Prostate gland (tissue), 2 donors: ENCODE results near the gene PAX1. TPM values are rescaled to one million over a fixed set of nuclear protein-coding genes. Genes with fewer than 3 reads are reported as not detected.

Source experiments
- DNase-seq: peaks from one replicate; pipeline ENCODE4 v3.0.0-alpha.2; 2019; ENCODE audit warnings: low spot score
- H3K27ac ChIP-seq, 2 donors: fragments of 200-600 bp; sonication (generic); 2 replicates each; pipeline ENCODE4 v1.5.1; 2017 to 2019
- H3K27me3 ChIP-seq: fragments of 200-600 bp; sonication (generic); replicated peaks from 2 replicates; pipeline ENCODE4 v1.5.1; 2019; ENCODE audit not compliant: insufficient read depth
- H3K36me3 ChIP-seq, 2 donors: fragments of 200-600 bp; sonication (generic); 1 replicate in 1 of 2; 2 replicates in 1 of 2; pipeline versions ENCODE4 v1.5.1 to v1.8.1; 2017 to 2019
- H3K4me1 ChIP-seq: fragments of 200-600 bp; sonication (generic); replicated peaks from 2 replicates; pipeline ENCODE4 v1.5.1; 2019
- H3K4me3 ChIP-seq, 2 donors: fragments of 200-600 bp; sonication (generic); 2 replicates each; pipeline ENCODE4 v1.5.1; 2017 to 2019
- H3K9me3 ChIP-seq: fragments of 200-600 bp; sonication (generic); 2 replicates; pipeline ENCODE4 v1.5.1; 2017
- POLR2A ChIP-seq: fragments of 450-650 bp; IDR thresholded peaks from one replicate; pipeline ENCODE4 v1.6.1; 2016; ENCODE audit warnings: antibody characterized with exemption, mild to moderate bottlenecking
- POLR2AphosphoS5 ChIP-seq: sonication (generic); formaldehyde crosslinking; IDR thresholded peaks from one replicate; pipeline ENCODE4 v1.6.1; 2017; ENCODE audit warnings: antibody characterized with exemption
- WGBS: methylation state at CpG from one replicate; pipeline ENCODE4 v1.1.5; 2018; 5-methylcytosine and 5-hydroxymethylcytosine counted together
- intact Hi-C: fragments of 100-400 bp; cut with DNase I; formaldehyde crosslinking; loops from one replicate; pipeline ENCODE4 v1.14.2; 2022
- total RNA-seq, 2 donors: library from RNA; depleted of rRNA; stranded (reverse); fragments of >200 nt; gene quantifications; one replicate each; pipeline ENCODE4 v1.1.0, GENCODE V29; 2016
- TF ChIP-seq, protein P1 (sequence below), 4 experiments: fragments of 200-600 bp in 2 of 4; fragments of 450-650 bp in 2 of 4; sonication (generic) in 2 of 4; IDR thresholded peaks; 1 replicate in 3 of 4; 2 replicates in 1 of 4; pipeline ENCODE4 v1.5.1; 2016 to 2019; ENCODE audit warnings: antibody characterized with exemption in 4 of 4, mild to moderate bottlenecking in 2 of 4, moderate library complexity in 2 of 4

Gene PAX1
- total RNA-seq, 2 donors from 2014 or later, result not detected

DNA sequence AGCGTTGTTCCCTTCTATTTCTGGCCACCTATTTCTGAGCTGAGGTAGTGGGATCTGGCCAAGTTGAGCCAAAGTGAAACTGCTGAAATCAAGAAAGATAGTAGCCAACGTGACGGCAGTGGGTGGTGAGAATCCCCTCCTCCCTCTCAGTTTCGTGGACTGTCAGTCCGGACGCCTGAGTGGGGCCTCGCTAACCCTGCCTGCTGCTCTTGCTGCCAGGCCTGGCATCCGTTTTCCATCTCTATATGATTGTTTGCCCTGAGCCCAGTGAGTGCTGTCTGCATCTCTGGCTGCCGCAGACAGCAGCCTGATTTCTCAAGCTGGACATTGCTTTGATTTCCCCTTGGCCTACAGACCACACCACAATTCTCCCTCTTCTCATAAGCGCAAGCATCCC is 23.5 kb upstream of the PAX1 start:
- Histone ChIP-seq H3K27ac (no peak overlapping the region), H3K4me1 (no peaks in the 10 kb centered on the region), H3K4me3 (no peak overlapping the region), H3K27me3 (no peaks in the 10 kb centered on the region), H3K9me3 (no peaks in the 10 kb centered on the region), H3K36me3 (no peaks in the 10 kb centered on the region)
- intact Hi-C loops, result no loop called here
- no peak for DNase-seq
- WGBS, result 44% methylated on average over 10 of the region's 10 CpGs
- TF ChIP-seq, protein P1, sequence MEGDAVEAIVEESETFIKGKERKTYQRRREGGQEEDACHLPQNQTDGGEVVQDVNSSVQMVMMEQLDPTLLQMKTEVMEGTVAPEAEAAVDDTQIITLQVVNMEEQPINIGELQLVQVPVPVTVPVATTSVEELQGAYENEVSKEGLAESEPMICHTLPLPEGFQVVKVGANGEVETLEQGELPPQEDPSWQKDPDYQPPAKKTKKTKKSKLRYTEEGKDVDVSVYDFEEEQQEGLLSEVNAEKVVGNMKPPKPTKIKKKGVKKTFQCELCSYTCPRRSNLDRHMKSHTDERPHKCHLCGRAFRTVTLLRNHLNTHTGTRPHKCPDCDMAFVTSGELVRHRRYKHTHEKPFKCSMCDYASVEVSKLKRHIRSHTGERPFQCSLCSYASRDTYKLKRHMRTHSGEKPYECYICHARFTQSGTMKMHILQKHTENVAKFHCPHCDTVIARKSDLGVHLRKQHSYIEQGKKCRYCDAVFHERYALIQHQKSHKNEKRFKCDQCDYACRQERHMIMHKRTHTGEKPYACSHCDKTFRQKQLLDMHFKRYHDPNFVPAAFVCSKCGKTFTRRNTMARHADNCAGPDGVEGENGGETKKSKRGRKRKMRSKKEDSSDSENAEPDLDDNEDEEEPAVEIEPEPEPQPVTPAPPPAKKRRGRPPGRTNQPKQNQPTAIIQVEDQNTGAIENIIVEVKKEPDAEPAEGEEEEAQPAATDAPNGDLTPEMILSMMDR (IDR thresholded peaks at IDR 0.05), result no peak
- no peak for TF ChIP-seq POLR2A
- no peak for TF ChIP-seq POLR2AphosphoS5

DNA sequence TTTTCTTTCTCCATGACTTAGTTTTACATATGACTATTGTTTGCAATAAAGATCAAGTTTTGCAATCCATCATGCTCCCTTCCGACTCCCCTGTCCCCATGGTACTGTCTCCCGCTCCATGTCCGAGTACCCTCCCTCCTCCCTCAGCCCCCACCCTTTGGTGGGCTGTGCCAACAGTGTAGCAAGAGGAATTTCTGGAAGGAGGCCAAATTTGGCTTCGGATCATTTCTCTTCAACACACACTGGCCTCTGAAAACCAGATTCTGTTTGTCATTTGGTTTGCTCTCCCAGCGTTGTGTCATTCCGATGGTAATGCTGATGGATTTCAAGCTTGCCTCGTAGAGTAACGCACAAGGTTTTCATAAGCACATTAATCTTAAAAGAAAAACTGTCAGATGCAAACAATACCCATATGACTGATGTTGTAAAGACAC is 22.9 kb upstream of the PAX1 start:
- 29% methylated on average over 8 of the region's 8 CpGs for WGBS
- H3K27me3 ChIP-seq, result no peaks in the 10 kb centered on the region
- intact Hi-C loops, result no loop called here
- H3K4me1 ChIP-seq, result no peaks in the 10 kb centered on the region
- DNase-seq, result no peak
- no peak overlapping the region for H3K27ac ChIP-seq
- no peak overlapping the region for H3K4me3 ChIP-seq
- H3K36me3 ChIP-seq, result no peaks in the 10 kb centered on the region
- TF ChIP-seq, protein P1 (IDR thresholded peaks at IDR 0.05), result no peak
- no peaks in the 10 kb centered on the region for H3K9me3 ChIP-seq

DNA sequence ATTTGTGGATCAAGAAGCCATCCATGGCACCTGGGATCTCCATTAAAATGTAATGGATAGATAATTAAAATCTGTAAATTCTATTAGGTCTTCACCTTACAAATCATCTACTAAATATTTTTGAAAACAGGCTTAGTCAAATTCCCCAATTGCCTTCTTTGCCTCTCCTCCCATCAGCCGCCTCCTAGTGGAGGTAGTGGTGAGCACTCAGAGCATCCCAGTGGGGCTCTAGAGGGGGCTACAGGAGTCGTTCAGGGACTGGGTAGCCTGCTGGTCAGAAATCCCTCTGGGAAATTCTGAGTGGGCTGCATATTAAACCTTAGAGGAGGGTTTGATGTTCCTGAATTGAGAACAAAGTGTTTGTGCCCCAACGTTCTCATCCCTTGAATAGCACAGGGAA is 20.8 kb upstream of the PAX1 start:
- Histone ChIP-seq H3K9me3 (no peaks in the 10 kb centered on the region), H3K27me3 (no peaks in the 10 kb centered on the region), H3K27ac (no peak overlapping the region), H3K4me3 (no peak overlapping the region), H3K36me3 (no peaks in the 10 kb centered on the region), H3K4me1 (no peaks in the 10 kb centered on the region)
- intact Hi-C loops, result no loop called here
- TF ChIP-seq POLR2A, result no peak
- TF ChIP-seq POLR2AphosphoS5, result no peak
- TF ChIP-seq, protein P1 (IDR thresholded peaks at IDR 0.05), result no peak
- no peak for DNase-seq
- whole genome bisulfite sequencing, result 69% methylated on average over 3 of the region's 3 CpGs

DNA sequence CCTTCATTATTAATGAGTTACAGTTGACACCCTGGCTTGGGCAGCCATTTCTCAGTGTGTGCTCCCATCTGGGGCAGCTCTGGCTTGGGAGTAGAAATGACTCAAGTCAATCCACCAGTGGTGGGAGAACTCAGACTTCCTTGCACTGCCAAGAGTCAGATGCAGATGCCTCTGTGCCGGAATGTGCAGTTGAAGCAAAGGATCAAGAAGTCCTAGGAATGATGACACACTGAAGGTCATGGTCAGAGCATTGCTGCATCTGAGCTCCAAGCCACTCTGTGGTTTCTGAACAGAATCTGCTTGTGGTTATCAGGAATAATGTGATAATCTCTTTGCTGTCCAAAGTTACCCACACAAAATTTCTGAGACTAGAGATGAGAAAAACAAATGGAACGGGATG is 19.5 kb upstream of the PAX1 start:
- Histone ChIP-seq H3K4me3 (no peak overlapping the region), H3K4me1 (no peaks in the 10 kb centered on the region), H3K27ac (no peak overlapping the region), H3K36me3 (no peaks in the 10 kb centered on the region), H3K27me3 (no peaks in the 10 kb centered on the region), H3K9me3 (no peaks in the 10 kb centered on the region)
- 89% methylated on average over 2 of the region's 2 CpGs for WGBS
- no peak for DNase-seq
- intact Hi-C loops, result no loop called here
- TF ChIP-seq POLR2A (no peak), POLR2AphosphoS5 (no peak)
- TF ChIP-seq, protein P1 (IDR thresholded peaks at IDR 0.05), result no peak

DNA sequence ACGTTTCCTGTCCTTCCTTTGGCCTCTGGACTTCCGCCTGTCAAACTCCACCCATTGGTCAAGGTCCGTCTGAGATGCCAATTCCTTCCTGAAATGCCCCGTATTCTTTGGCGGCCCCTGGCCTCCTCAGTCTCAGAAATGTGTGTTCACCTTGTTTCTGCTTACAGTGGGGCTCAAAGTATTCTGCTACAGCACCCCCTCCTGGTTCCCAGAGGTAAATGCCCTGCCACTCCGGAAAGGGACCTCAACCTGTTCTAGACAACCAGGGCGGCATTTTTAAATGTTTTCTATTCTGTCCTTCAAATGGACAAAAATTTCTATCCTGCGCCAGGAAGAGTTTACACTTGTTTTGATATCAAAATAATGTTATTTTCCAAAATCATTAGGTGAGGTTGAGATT is 12.1 kb upstream of the PAX1 start:
- intact Hi-C loops, result no loop called here

More for the DNA sequence above, 12.1 kb upstream of the PAX1 start:
- no peak overlapping the region for H3K27ac ChIP-seq
- TF ChIP-seq POLR2AphosphoS5, result no peak
- TF ChIP-seq, protein P1 (IDR thresholded peaks at IDR 0.05), result peak in 2 of 4 experiments; percentile 31 to 33
- no peak for TF ChIP-seq POLR2A
- H3K4me1 ChIP-seq, result no peaks in the 10 kb centered on the region
- H3K27me3 ChIP-seq, result peaks cover 3% of the 10 kb centered on the region
- no peaks in the 10 kb centered on the region for H3K9me3 ChIP-seq
- DNase-seq, result no peak
- H3K4me3 ChIP-seq, result no peak overlapping the region
- 56% methylated on average over 8 of the region's 8 CpGs for WGBS
- H3K36me3 ChIP-seq, result no peaks in the 10 kb centered on the region
